HUES64 (cell line): ENCODE results near the gene ORC4.
"Not testable (repeated sequence)": the region's sequence is repeated elsewhere in the genome, so short reads cannot be mapped to it uniquely, and the experiment has no call there.

Experiments used
- H3K27ac ChIP-seq: 2 replicates; pipeline ENCODE4 v1.7.0; 2013; ENCODE audit warnings: low read depth, low read length, inconsistent platforms
- H3K27me3 ChIP-seq: 2 replicates; pipeline ENCODE4 v1.6.1; 2013; ENCODE audit warnings: mild to moderate bottlenecking, low read length; ENCODE audit not compliant: insufficient read depth
- H3K36me3 ChIP-seq: 2 replicates; pipeline ENCODE4 v1.6.1; 2013; ENCODE audit warnings: mild to moderate bottlenecking, low read length; ENCODE audit not compliant: insufficient read depth
- H3K4me1 ChIP-seq: 2 replicates; pipeline ENCODE4 v1.6.1; 2013; ENCODE audit warnings: mild to moderate bottlenecking, low read length, moderate library complexity; ENCODE audit not compliant: insufficient read depth
- H3K4me3 ChIP-seq: 2 replicates; pipeline ENCODE4 v1.5.1; 2013; ENCODE audit warnings: mild to moderate bottlenecking, low read length, moderate library complexity
- H3K9ac ChIP-seq: 2 replicates; pipeline ENCODE4 v1.6.1; 2013; ENCODE audit warnings: mild to moderate bottlenecking, low read depth, low read length
- H3K9me3 ChIP-seq: 2 replicates; pipeline ENCODE4 v1.6.1; 2013; ENCODE audit warnings: low read depth, low read length; ENCODE audit not compliant: insufficient read depth
- WGBS: fragments of 150-250, 120-280 bp; methylation state at CpG from one replicate; pipeline ENCODE4 v1.1.7; 2013; ENCODE audit warnings: missing lambda C conversion rate; 5-methylcytosine and 5-hydroxymethylcytosine counted together

The ORC4 gene

DNA sequence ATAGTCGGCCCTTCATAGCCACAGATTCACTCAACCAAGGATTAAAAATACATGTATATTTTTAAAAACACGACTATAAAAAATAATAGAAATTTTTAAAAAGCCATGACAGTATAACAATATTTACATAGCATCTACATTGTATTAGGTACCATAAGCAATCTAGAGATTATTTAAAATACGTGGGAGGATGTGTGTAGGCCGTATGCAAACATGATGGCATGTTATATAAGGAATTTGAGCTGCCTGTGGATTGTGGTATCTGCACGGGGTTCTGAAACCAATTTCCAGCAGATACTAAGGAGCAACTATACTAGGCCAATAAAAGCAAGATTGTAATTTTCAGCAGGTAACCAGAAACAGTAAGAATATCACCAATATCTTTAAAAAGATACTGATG lies 5.9 kb downstream of the ORC4 start:
- no peaks in the 10 kb centered on the region for H3K27me3 ChIP-seq
- H3K27ac ChIP-seq: no peak overlapping the region
- 100% methylated on average over 3 of the region's 5 CpGs for WGBS
- peaks cover 19% of the 10 kb centered on the region for H3K4me1 ChIP-seq
- H3K36me3 ChIP-seq: no peaks in the 10 kb centered on the region
- no peak overlapping the region for H3K9ac ChIP-seq
- H3K4me3 ChIP-seq: no peak overlapping the region
- no peaks in the 10 kb centered on the region for H3K9me3 ChIP-seq

DNA sequence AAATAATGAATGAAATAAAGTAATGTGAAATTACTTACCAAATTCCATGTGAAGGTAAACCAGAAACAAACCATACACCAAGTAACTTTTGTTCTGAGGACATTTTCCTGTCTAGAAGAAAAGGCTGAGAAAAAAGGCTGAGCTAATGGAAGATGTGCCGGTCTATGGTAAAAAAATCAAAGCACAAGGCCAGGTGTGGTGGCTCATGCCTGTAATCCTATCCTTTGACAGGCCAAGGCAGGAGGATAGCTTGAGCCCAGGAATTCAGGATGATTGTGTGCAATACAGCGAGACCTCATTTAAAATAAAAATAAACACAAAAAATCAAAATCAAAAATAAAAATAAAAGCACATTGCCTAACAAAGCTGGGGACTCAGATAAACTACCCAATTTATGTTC lies 6.7 kb downstream of the ORC4 start:
- H3K36me3 ChIP-seq: no peaks in the 10 kb centered on the region
- H3K4me1 ChIP-seq: peaks cover 17% of the 10 kb centered on the region
- 98% methylated on average over 2 of the region's 2 CpGs for WGBS
- no peaks in the 10 kb centered on the region for H3K9me3 ChIP-seq
- no peak overlapping the region for H3K4me3 ChIP-seq
- no peaks in the 10 kb centered on the region for H3K27me3 ChIP-seq
- H3K27ac ChIP-seq: no peak overlapping the region
- H3K9ac ChIP-seq: no peak overlapping the region

DNA sequence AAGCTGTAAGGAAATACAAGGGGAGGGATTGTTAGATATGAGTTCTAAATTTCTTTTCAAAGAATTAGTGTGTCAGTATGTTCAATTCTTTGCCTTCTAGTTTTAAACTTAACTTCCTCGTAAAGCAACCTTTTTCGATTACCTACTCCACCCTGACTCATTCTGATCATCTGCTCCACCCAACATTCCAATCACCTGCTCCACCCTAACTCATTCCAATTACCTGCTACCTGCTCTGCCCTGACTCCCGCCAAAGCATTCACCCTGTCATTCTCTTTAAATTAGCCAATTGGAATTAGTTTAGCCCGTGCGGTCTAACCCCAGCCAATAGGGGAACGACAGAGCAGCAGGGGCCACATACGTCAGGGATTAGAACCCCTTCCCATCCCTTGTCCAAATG lies 12.1 kb downstream of the ORC4 start:
- not testable (repeated sequence) for H3K36me3 ChIP-seq, H3K9ac ChIP-seq, H3K4me3 ChIP-seq, H3K4me1 ChIP-seq, H3K9me3 ChIP-seq, H3K27me3 ChIP-seq, H3K27ac ChIP-seq
- WGBS: 94% methylated on average over 7 of the region's 7 CpGs

DNA sequence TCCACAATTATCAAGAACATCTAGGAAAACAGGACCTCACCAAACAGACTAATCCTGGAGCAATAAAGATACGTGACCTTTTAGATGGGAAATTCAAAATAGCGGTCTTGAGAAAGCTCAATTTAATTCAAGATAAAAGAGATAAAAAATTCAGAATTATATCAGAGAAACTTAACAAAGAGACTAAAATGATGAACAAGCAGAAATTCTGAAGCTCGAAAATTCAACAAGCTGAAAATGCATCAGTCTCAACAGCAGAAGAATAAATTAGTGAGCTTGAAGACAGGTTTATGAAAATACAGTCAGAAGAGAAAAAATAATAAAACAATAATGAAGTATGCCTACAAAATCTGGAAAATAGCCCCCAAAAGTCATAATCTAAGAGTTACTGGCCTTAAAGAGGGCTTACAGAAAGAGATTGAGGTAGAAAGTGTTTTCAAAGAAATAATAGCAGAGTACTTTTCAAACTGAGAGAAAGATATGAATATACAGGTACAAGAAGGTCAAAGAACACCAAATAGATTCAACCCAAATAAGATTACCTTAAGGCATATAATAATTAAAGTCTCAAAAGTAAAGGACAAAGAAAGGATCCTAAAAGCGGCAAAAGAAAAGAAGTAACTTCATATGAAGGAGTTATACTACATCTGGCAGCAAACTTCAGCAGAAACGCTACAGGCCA lies 13.2 kb downstream of the ORC4 start:
- Histone ChIP-seq H3K9me3 (no peaks in the 10 kb centered on the region), H3K27ac (no peak overlapping the region), H3K36me3 (no peaks in the 10 kb centered on the region), H3K4me1 (no peaks in the 10 kb centered on the region), H3K4me3 (no peak overlapping the region), H3K27me3 (no peaks in the 10 kb centered on the region), H3K9ac (no peak overlapping the region)
- 98% methylated on average over 4 of the region's 5 CpGs for WGBS

DNA sequence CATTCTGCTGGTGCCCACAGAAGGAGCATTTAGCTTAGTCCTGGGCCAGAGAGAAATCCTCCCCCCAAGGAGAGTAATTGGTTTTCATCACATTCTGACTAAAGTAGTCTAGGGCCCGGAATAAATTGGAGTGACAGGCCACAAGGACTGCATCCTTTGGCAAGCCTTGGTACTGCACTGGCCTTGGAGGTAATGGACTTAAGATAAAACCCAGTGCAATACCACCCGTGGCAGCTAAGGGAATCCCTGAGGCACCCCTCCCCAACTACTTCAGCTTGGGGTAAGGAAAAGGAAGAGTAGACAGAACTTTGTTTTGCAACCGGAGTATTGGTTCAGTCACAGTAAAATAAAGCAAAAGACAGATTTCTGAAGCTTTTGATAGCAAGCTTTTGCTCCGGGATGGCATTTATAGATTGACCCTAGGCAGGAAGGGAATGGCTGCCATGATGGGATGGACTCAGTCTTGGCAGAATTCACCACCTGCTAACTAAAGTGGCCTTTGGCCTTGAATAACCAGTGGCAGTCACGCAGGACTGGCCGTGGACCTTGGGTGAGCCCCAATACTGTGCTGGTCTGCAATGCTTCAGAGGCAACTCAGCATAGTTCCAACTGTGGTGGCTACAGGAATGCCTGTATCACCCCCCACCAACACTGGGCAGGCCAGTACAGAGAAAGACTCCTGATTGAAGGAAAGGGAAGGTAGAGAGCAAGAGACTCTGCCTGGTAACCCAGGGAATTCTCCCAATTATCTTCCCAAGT lies 14.1 kb downstream of the ORC4 start:
- Histone ChIP-seq H3K36me3 (no peaks in the 10 kb centered on the region), H3K9me3 (no peaks in the 10 kb centered on the region), H3K9ac (no peak overlapping the region), H3K27me3 (no peaks in the 10 kb centered on the region), H3K4me1 (no peaks in the 10 kb centered on the region), H3K27ac (no peak overlapping the region), H3K4me3 (no peak overlapping the region)
- 92% methylated on average over 6 of the region's 6 CpGs for WGBS

GRCh38 chr2:148002420-148002819 lies 18.1 kb downstream of the ORC4 start:
- H3K27ac ChIP-seq: not testable (repeated sequence)

GRCh38 chr2:148000095-148000494 lies 20.4 kb downstream of the ORC4 start:
- peaks cover 25% of the 10 kb centered on the region for H3K36me3 ChIP-seq
- no CpG with 5 or more reads among the region's 1 CpG for WGBS
- no peak overlapping the region for H3K4me3 ChIP-seq
- H3K4me1 ChIP-seq: peaks cover 26% of the 10 kb centered on the region
- no peaks in the 10 kb centered on the region for H3K27me3 ChIP-seq
- peaks cover 9% of the 10 kb centered on the region; the same call in 1 of the 2 replicates for H3K9me3 ChIP-seq
- no peak overlapping the region for H3K27ac ChIP-seq
- no peak overlapping the region for H3K9ac ChIP-seq

More at GRCh38 chr2:148002420-148002819, 18.1 kb downstream of the ORC4 start:
- H3K36me3 ChIP-seq, H3K27me3 ChIP-seq, H3K9ac ChIP-seq, H3K4me3 ChIP-seq, H3K9me3 ChIP-seq: not testable (repeated sequence)
- H3K4me1 ChIP-seq: peaks cover 26% of the 10 kb centered on the region

- H3K27me3 ChIP-seq: no peaks in the 10 kb centered on the region
- H3K4me1 ChIP-seq: peaks cover 26% of the 10 kb centered on the region
- 84% methylated on average over 2 of the region's 2 CpGs for WGBS
- no peak overlapping the region for H3K9ac ChIP-seq
- no peak overlapping the region for H3K27ac ChIP-seq
- peaks cover 9% of the 10 kb centered on the region; the same call in 1 of the 2 replicates for H3K9me3 ChIP-seq
- peaks cover 27% of the 10 kb centered on the region for H3K36me3 ChIP-seq
- no peak overlapping the region for H3K4me3 ChIP-seq
Measured at GRCh38 chr2:147999126-147999525, 21.4 kb downstream of the ORC4 start.

GRCh38 chr2:147998203-147998602 lies 22.3 kb downstream of the ORC4 start:
- Histone ChIP-seq H3K27ac (no peak overlapping the region), H3K27me3 (no peaks in the 10 kb centered on the region), H3K9ac (no peak overlapping the region), H3K4me3 (no peak overlapping the region), H3K9me3 (peaks cover 9% of the 10 kb centered on the region; the same call in 1 of the 2 replicates), H3K36me3 (peaks cover 27% of the 10 kb centered on the region), H3K4me1 (peaks cover 26% of the 10 kb centered on the region)
- WGBS: 98% methylated on average over 4 of the region's 4 CpGs

DNA sequence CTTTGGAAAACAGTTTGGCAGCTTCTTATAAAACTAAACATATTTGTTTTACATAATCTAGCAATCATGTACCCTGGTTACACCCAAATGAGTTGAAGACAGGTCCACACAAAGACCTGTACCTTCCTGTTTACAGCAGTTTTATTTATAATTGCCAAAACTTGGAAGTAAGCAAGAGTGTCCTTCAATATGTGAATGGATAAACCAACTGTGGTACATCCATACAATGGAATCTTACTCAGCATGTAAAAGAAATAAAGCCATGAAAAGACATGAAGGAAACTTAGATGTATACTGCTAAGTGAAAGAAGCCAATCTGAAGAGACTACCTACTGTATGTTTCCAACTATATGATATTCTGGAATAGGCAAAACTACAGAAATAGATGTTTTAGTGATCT lies 23.7 kb downstream of the ORC4 start:
- peaks cover 9% of the 10 kb centered on the region; the same call in 1 of the 2 replicates for H3K9me3 ChIP-seq
- H3K27ac ChIP-seq: no peak overlapping the region
- H3K27me3 ChIP-seq: no peaks in the 10 kb centered on the region
- H3K36me3 ChIP-seq: peaks cover 27% of the 10 kb centered on the region
- peaks cover 26% of the 10 kb centered on the region for H3K4me1 ChIP-seq
- H3K4me3 ChIP-seq: no peak overlapping the region
- H3K9ac ChIP-seq: no peak overlapping the region

- H3K27me3 ChIP-seq: not testable (repeated sequence)
Measured at GRCh38 chr2:147994965-147995364, 25.6 kb downstream of the ORC4 start.

More at GRCh38 chr2:147994965-147995364, 25.6 kb downstream of the ORC4 start:
- Histone ChIP-seq H3K36me3 (peaks cover 27% of the 10 kb centered on the region), H3K4me1 (peaks cover 18% of the 10 kb centered on the region)
- H3K9ac ChIP-seq, H3K4me3 ChIP-seq, H3K27ac ChIP-seq, H3K9me3 ChIP-seq: not testable (repeated sequence)
- 93% methylated on average over 7 of the region's 7 CpGs for WGBS
